GM19395 (cell line): ENCODE measurements around the gene RFC5.
"Not testable (repeated sequence)": the region's sequence is repeated elsewhere in the genome, so short reads cannot be mapped to it uniquely, and the experiment has no call there.

Experiments
- ATAC-seq: cut with Tn5 transposase; IDR thresholded peaks from one replicate; pipeline ENCODE4 v1.9.1; 2021; ENCODE audit warnings: mild to moderate bottlenecking, moderate library complexity; ENCODE audit not compliant: unreplicated experiment

Gene RFC5

GRCh38 chr12:118070650-118071049 lies 54.1 kb downstream of the RFC5 start:
- no peak for ATAC-seq

DNA sequence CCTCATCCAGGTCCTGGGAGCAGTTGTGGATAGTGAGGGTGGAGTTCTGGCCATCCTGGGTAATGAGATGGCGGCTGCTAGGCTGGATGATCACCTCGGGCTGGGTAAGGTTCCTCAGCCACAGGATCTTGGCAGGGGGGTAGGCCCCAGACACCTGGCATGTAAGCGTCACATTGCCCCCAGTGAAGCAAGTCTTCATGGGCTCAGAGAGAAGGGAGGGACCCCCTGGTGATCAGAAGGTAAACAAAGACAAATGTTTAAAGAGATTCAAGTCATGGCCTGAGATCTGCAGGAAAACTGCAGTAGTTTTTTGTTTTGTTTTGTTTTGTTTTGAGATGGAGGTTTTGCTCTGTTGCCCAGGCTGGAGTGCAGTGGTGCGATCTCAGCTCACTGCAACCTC lies 57.3 kb downstream of the RFC5 start:
- ATAC-seq, result no peak

DNA sequence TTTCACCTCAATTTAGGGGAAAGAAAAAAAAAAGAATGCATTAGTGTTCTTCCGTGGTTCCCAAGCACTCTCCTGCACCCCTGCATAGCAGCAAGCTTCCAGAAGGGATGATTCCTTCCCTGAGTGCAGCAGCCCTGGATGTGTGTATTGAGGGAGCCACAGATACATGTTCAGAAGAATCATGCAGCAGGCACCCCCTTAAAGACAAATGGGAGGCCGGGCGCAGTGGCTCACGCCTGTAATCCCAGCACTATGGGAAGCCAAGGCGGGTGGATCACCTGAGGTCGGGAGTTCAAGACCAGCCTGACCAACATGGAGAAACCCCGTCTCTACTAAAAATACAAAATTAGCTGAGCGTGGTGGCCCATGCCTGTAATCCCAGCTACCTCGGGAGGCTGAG lies 65.0 kb downstream of the RFC5 start:
- ATAC-seq, result not testable (repeated sequence)
